ENCODE measurements around the gene NRP1. TPM values are rescaled to one million over a fixed set of nuclear protein-coding genes. Genes with fewer than 3 reads are reported as not detected.

The NRP1 gene
- total RNA-seq, 2 donors from 2014 or later: 23.0 to 37.1 TPM

GRCh38 chr10:33192190-33192589, 142.3 kb downstream of the NRP1 start:
- no peaks in the 10 kb centered on the region for H3K27me3 ChIP-seq (replicated peaks; ENCODE audit: insufficient read depth)
- H3K4me1 ChIP-seq (replicated peaks): peaks cover 7% of the 10 kb centered on the region
- H3K36me3 ChIP-seq: no peaks in the 10 kb centered on the region
- WGBS: 95% methylated on average over 5 of the region's 5 CpGs
- no peaks in the 10 kb centered on the region for H3K9me3 ChIP-seq
- DNase-seq (ENCODE audit: low spot score): no peak
- TF ChIP-seq POLR2AphosphoS5 (IDR thresholded peaks at IDR 0.05): no peak
- TF ChIP-seq CTCF (IDR thresholded peaks at IDR 0.05): no peak
- no peak for TF ChIP-seq POLR2A (IDR thresholded peaks at IDR 0.05)
- H3K4me3 ChIP-seq: no peak overlapping the region
- intact Hi-C loops (cut with DNase I): loop anchor here (5.0 kb wide), 2 partner anchors 140 to 1445 kb away; partner anchors contain the start of gene NRP1
- H3K27ac ChIP-seq: no peak overlapping the region

GRCh38 chr10:33190406-33190805, 144.1 kb downstream of the NRP1 start:
- no peaks in the 10 kb centered on the region for H3K36me3 ChIP-seq
- DNase-seq (ENCODE audit: low spot score): no peak
- H3K27ac ChIP-seq: no peak overlapping the region
- TF ChIP-seq POLR2AphosphoS5 (IDR thresholded peaks at IDR 0.05) (no peak), CTCF (IDR thresholded peaks at IDR 0.05) (no peak), POLR2A (IDR thresholded peaks at IDR 0.05) (no peak)
- no peaks in the 10 kb centered on the region for H3K27me3 ChIP-seq (replicated peaks; ENCODE audit: insufficient read depth)
- 96% methylated on average over 1 of the region's 1 CpG for WGBS
- H3K4me3 ChIP-seq: no peak overlapping the region
- no peaks in the 10 kb centered on the region for H3K9me3 ChIP-seq
- peaks cover 7% of the 10 kb centered on the region for H3K4me1 ChIP-seq (replicated peaks)
- intact Hi-C loops (cut with DNase I): loop anchor here (5.0 kb wide), 2 partner anchors 142 to 1447 kb away; partner anchors contain the start of gene NRP1

GRCh38 chr10:33189808-33190207, 144.7 kb downstream of the NRP1 start:
- WGBS: 85% methylated on average over 8 of the region's 8 CpGs
- no peak for TF ChIP-seq CTCF (IDR thresholded peaks at IDR 0.05)
- TF ChIP-seq POLR2AphosphoS5 (IDR thresholded peaks at IDR 0.05): no peak
- DNase-seq (ENCODE audit: low spot score): no peak
- peaks cover 7% of the 10 kb centered on the region for H3K4me1 ChIP-seq (replicated peaks)
- H3K27ac ChIP-seq: no peak overlapping the region
- no peaks in the 10 kb centered on the region for H3K9me3 ChIP-seq
- intact Hi-C loops (cut with DNase I): loop anchor here (5.0 kb wide), 2 partner anchors 142 to 1447 kb away; partner anchors contain the start of gene NRP1
- H3K4me3 ChIP-seq: no peak overlapping the region
- H3K36me3 ChIP-seq: no peaks in the 10 kb centered on the region
- H3K27me3 ChIP-seq (replicated peaks; ENCODE audit: insufficient read depth): no peaks in the 10 kb centered on the region

GRCh38 chr10:33189363-33189762, 145.1 kb downstream of the NRP1 start:
- no peaks in the 10 kb centered on the region for H3K36me3 ChIP-seq
- no peak for TF ChIP-seq CTCF (IDR thresholded peaks at IDR 0.05)
- TF ChIP-seq POLR2AphosphoS5 (IDR thresholded peaks at IDR 0.05): no peak
- TF ChIP-seq POLR2A (IDR thresholded peaks at IDR 0.05): no peak

GRCh38 chr10:33187427-33187999, 147.0 kb downstream of the NRP1 start:
- no peak for TF ChIP-seq POLR2A (IDR thresholded peaks at IDR 0.05)
- TF ChIP-seq CTCF (IDR thresholded peaks at IDR 0.05): no peak
- no peak for TF ChIP-seq POLR2AphosphoS5 (IDR thresholded peaks at IDR 0.05)
- no peaks in the 10 kb centered on the region for H3K36me3 ChIP-seq
- H3K4me3 ChIP-seq: no peak overlapping the region
- no peaks in the 10 kb centered on the region for H3K27me3 ChIP-seq (replicated peaks; ENCODE audit: insufficient read depth)
- H3K27ac ChIP-seq: no peak overlapping the region
- H3K9me3 ChIP-seq: no peaks in the 10 kb centered on the region
- 69% methylated on average over 9 of the region's 9 CpGs for WGBS
- no peak for DNase-seq (ENCODE audit: low spot score)
- intact Hi-C loops (cut with DNase I): no loop called here
- no peaks in the 10 kb centered on the region for H3K4me1 ChIP-seq (replicated peaks)

More at GRCh38 chr10:33189363-33189762, 145.1 kb downstream of the NRP1 start:
- H3K27ac ChIP-seq: no peak overlapping the region
- no peaks in the 10 kb centered on the region for H3K9me3 ChIP-seq
- H3K4me3 ChIP-seq: no peak overlapping the region
- no peak for DNase-seq (ENCODE audit: low spot score)
- peaks cover 7% of the 10 kb centered on the region for H3K4me1 ChIP-seq (replicated peaks)
- intact Hi-C loops (cut with DNase I): no loop called here
- H3K27me3 ChIP-seq (replicated peaks; ENCODE audit: insufficient read depth): no peaks in the 10 kb centered on the region
- 92% methylated on average over 6 of the region's 6 CpGs for WGBS
